ENCODE data around the gene MT1E. TPM values are rescaled to one million over a fixed set of nuclear protein-coding genes. Genes with fewer than 3 reads are reported as not detected.

The MT1E gene
- total and polyA plus RNA-seq, 7 donors = 82.0 to 813 (median 173) TPM

DNA sequence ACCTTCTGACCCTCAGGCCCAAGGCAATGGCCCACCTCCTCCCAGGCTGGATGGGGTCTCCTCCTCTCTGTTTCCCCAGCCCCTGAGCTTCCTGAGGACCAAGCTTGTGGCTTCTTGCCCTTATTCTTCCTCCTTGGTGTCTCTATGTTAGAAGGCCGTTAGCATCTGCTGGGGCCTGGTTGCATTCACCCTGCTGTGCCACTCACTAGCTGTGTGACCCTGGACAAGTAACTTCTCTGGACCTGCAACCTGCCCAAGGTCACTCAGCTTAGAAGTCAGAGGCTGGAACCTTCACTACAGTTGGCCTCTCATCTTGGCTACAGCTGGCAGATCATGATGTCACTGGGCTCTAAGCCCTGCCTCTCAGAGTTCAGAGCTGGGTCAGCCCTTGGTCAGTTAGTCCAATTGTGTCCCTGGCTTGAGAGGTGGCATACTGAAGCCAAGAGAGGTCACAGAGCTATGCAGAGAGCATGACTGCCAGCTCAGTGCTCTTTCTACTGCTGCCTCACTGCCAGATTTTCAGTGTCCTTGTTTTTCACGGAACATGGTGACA lies 14.2 kb upstream of the MT1E start:
- Histone ChIP-seq H3K27ac (peak overlapping the region; percentile 86 to 93 (median 89)), H3K9me3 (no peaks in the 10 kb centered on the region), H3K27me3 (no peaks in the 10 kb centered on the region), H3K36me3 (no peaks in the 10 kb centered on the region), H3K4me1 (peaks cover 0 to 41% (median 36%) of the 10 kb centered on the region in 4 donors), H3K4me3 (no peak overlapping the region)
- intact Hi-C loops (cut with DNase I) = no loop called here
- WGBS, 2 donors = 81 to 89% methylated on average over 2 of the region's 2 CpGs
- TF ChIP-seq POLR2A (IDR thresholded peaks at IDR 0.05) = no peak
- TF ChIP-seq POLR2AphosphoS5 (IDR thresholded peaks at IDR 0.05) = peak in 3 of 4 donors; percentile 36 to 51 (median 48)
- TF ChIP-seq EP300 (IDR thresholded peaks at IDR 0.05) = peak in 1 of 4 donors; percentile 44
- TF ChIP-seq, protein P1, sequence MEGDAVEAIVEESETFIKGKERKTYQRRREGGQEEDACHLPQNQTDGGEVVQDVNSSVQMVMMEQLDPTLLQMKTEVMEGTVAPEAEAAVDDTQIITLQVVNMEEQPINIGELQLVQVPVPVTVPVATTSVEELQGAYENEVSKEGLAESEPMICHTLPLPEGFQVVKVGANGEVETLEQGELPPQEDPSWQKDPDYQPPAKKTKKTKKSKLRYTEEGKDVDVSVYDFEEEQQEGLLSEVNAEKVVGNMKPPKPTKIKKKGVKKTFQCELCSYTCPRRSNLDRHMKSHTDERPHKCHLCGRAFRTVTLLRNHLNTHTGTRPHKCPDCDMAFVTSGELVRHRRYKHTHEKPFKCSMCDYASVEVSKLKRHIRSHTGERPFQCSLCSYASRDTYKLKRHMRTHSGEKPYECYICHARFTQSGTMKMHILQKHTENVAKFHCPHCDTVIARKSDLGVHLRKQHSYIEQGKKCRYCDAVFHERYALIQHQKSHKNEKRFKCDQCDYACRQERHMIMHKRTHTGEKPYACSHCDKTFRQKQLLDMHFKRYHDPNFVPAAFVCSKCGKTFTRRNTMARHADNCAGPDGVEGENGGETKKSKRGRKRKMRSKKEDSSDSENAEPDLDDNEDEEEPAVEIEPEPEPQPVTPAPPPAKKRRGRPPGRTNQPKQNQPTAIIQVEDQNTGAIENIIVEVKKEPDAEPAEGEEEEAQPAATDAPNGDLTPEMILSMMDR (IDR thresholded peaks at IDR 0.05) = no peak
- DNase-seq = no peak

DNA sequence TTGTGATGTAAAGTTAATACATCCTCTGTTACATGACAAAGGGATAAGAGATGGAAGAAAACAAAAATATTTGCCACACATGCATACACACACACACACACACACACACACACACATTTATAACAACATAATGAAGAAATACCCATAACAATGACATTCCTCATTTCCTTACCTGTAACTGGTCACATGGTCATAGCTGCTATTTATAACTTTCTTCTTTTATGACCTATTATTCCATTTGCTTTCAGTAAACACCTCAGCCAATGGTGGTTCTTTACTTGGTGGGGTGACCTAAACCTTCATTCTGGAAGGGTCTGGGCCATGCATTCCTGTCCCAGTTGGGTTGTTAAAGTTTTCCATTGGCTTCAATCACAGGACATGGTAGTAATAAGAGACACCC lies 11.9 kb upstream of the MT1E start:
- H3K27me3 ChIP-seq = no peaks in the 10 kb centered on the region
- no peaks in the 10 kb centered on the region for H3K36me3 ChIP-seq
- no peak for TF ChIP-seq POLR2A (IDR thresholded peaks at IDR 0.05)
- TF ChIP-seq POLR2AphosphoS5 (IDR thresholded peaks at IDR 0.05) = no peak
- TF ChIP-seq EP300 (IDR thresholded peaks at IDR 0.05) = no peak
- TF ChIP-seq, protein P1 (IDR thresholded peaks at IDR 0.05) = no peak
- H3K4me1 ChIP-seq = peaks cover 0 to 34% (median 26%) of the 10 kb centered on the region in 4 donors
- no peaks in the 10 kb centered on the region for H3K9me3 ChIP-seq
- DNase-seq = no peak
- H3K27ac ChIP-seq = no peak overlapping the region
- intact Hi-C loops (cut with DNase I) = no loop called here
- no peak overlapping the region for H3K4me3 ChIP-seq

DNA sequence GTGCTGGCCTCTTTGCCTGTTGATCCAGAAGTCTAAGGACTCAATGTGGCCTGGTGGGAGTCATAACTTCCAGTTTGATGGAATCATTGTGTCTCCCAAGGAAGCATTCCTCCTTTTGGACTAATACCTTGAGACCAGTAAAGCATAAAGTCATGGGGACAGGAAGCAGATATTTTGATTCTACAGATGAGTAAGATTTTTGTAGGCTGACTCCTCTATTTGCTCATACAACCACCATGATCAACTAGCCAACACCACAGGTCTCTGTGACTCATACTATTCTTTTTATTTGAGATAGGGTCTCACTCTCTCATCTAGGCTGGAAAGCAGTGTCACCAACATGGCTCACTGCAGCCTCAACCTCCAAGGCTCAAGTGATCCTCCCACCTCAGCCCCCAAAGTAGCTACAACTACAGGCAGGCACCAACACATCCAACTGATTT lies 11.0 kb upstream of the MT1E start:
- H3K36me3 ChIP-seq = no peaks in the 10 kb centered on the region
- H3K4me3 ChIP-seq = no peak overlapping the region
- H3K4me1 ChIP-seq = peaks cover 0 to 28% (median 20%) of the 10 kb centered on the region in 4 donors
- DNase-seq = no peak
- no peaks in the 10 kb centered on the region for H3K9me3 ChIP-seq
- H3K27me3 ChIP-seq = no peaks in the 10 kb centered on the region
- TF ChIP-seq POLR2AphosphoS5 (IDR thresholded peaks at IDR 0.05) (no peak), POLR2A (IDR thresholded peaks at IDR 0.05) (no peak), EP300 (IDR thresholded peaks at IDR 0.05) (no peak)
- TF ChIP-seq, protein P1 (IDR thresholded peaks at IDR 0.05) = no peak
- H3K27ac ChIP-seq = no peak overlapping the region
- intact Hi-C loops (cut with DNase I) = no loop called here

DNA sequence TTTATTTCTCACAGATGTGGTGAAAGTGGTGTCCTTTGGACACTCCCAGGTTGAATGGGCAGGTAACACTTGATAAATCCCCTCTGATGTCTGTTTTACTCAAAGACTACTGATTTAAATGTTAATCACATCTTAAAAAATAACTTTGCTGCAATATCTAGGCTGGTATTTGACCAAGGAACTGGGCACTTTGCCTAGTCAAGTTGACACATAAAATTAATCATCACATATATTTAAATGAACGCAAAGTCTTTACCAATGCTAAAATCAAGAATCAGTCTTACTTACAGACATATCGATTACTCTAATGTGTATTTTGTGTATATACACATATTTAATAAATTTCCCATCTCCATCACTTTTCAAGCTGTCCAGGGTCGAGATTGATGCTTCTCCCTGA lies 10.2 kb upstream of the MT1E start:
- Histone ChIP-seq H3K4me3 (no peak overlapping the region), H3K36me3 (no peaks in the 10 kb centered on the region), H3K27ac (no peak overlapping the region), H3K9me3 (no peaks in the 10 kb centered on the region), H3K27me3 (no peaks in the 10 kb centered on the region), H3K4me1 (peaks cover 0 to 22% (median 13%) of the 10 kb centered on the region in 4 donors)
- intact Hi-C loops (cut with DNase I) = no loop called here
- WGBS, 2 donors = 93 to 95% methylated on average over 3 of the region's 3 CpGs
- DNase-seq = no peak
- TF ChIP-seq POLR2A (IDR thresholded peaks at IDR 0.05) = no peak
- TF ChIP-seq, protein P1 (IDR thresholded peaks at IDR 0.05) = no peak
- TF ChIP-seq POLR2AphosphoS5 (IDR thresholded peaks at IDR 0.05) = no peak
- no peak for TF ChIP-seq EP300 (IDR thresholded peaks at IDR 0.05)
